Keratinocyte (primary cell): Measurements from ENCODE around the gene C16orf95.

Source experiments
- CTCF ChIP-seq, 3 experiments: IDR thresholded peaks in 1 of 3; conservative IDR thresholded peaks in 1 of 3; optimal IDR thresholded peaks in 1 of 3; 2 replicates in 2 of 3; 3 replicates in 1 of 3; pipeline versions ENCODE3 to v1.5.1; 2011; ENCODE audit warnings: low read length in 3 of 3, mild to moderate bottlenecking in 3 of 3, moderate library complexity in 2 of 3, control low read depth in 1 of 3, inconsistent platforms in 1 of 3; ENCODE audit not compliant: insufficient read depth in 2 of 3; ENCODE audit errors: extremely low read depth in 1 of 3
- EZH2 ChIP-seq: IDR thresholded peaks from one replicate; pipeline ENCODE4 v1.6.1; 2012; ENCODE audit warnings: inconsistent platforms, mild to moderate bottlenecking, low read length, moderate library complexity

DNA sequence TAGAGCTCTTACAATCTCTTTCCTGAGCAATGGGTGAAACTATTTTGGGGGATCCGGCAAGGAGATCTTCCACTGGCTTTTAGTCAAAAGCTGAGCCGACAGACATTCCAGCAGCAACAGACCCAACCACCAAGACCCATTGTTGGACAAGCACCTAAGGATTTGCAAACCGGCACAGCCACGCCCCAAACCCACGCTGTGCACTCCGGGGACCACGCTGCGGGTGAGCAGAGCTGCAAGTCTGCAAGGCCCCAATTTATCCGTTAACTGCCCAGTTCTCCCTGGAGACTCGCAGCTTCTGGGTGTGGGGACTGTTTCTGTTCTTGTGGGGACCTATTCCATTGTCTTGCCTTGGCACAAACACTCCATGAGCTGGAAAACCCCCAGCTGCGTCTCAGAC, 45.9 kb downstream of the C16orf95 start:
- TF ChIP-seq CTCF (optimal IDR thresholded peaks at IDR 0.05 in 1 of 3, IDR thresholded peaks at IDR 0.05 in 1 of 3, conservative IDR thresholded peaks at IDR 0.05 in 1 of 3; ENCODE audit: extremely low read depth in 1 of 3, insufficient read depth in 2 of 3, low read length in 3 of 3) (no peak), EZH2 (no peak)
